ENCODE measurements around the gene RAPGEF2. TPM values are rescaled to one million over a fixed set of nuclear protein-coding genes. Genes with fewer than 3 reads are reported as not detected.
A peak's percentile ranks its signal among the peaks of the same experiment; 100 is the strongest.

Gene RAPGEF2
- total and polyA plus RNA-seq, 2 of the 8 experiments (the other 6 are each of a cell fraction or from before 2014, with no cell fraction given) = 24.4 to 48.6 TPM

GRCh38 chr4:159137176-159137575 lies 34.3 kb downstream of the RAPGEF2 start:
- peak; percentile 13 for FAIRE-seq

More at GRCh38 chr4:159137176-159137575, 34.3 kb downstream of the RAPGEF2 start:
- Histone ChIP-seq H2BK5ac (ENCODE audit: low read depth, low read length) (no peak overlapping the region), H3K9me3 (ENCODE audit: insufficient read depth in 2 of 2, low read depth in 1 of 2, low read length in 1 of 2) (no peaks in the 10 kb centered on the region), H3K18ac (ENCODE audit: extremely low read depth, low read length) (no peak overlapping the region), H3K27ac (ENCODE audit: low read depth, low read length) (no peak overlapping the region), H2BK20ac (ENCODE audit: low read length) (no peak overlapping the region), H3K14ac (ENCODE audit: insufficient read length) (no peak overlapping the region), H3K56ac (replicated peaks; ENCODE audit: insufficient read length, low read depth, low read length) (no peak overlapping the region), H3K9ac (replicated peaks in 1 of 4; ENCODE audit: extremely low read depth in 1 of 4, low read depth in 3 of 4, low read length in 3 of 4) (no peak overlapping the region), H3K79me1 (ENCODE audit: low read depth, low read length) (no peaks in the 10 kb centered on the region), H2AFZ (ENCODE audit: low read length) (no peak overlapping the region), H3K23ac (ENCODE audit: insufficient read length) (no peak overlapping the region), H3K4me2 (ENCODE audit: insufficient read depth in 1 of 2, low read depth in 2 of 2, low read length in 2 of 2) (no peak overlapping the region), H4K8ac (ENCODE audit: extremely low read depth, insufficient read depth, low read length) (no peak overlapping the region), H2BK120ac (replicated peaks; ENCODE audit: low read depth, low read length) (no peak overlapping the region), H3K79me2 (ENCODE audit: control insufficient read depth in 1 of 2, insufficient read depth in 2 of 2, low read length in 2 of 2) (peaks cover 3 to 95% of the 10 kb centered on the region in 2 experiments; a peak in 3 of 4 replicates), H2BK15ac (ENCODE audit: low read length) (no peak overlapping the region), H3K4me3 (ENCODE audit: extremely low read depth in 1 of 4, insufficient read depth in 2 of 4, low read depth in 3 of 4, low read length in 4 of 4) (no peak overlapping the region), H4K91ac (replicated peaks; ENCODE audit: insufficient read length, low read length) (no peak overlapping the region), H2AK5ac (ENCODE audit: low read depth, low read length) (no peak overlapping the region), H4K5ac (ENCODE audit: insufficient read length, low read depth, low read length) (no peak overlapping the region), H3K23me2 (ENCODE audit: low read depth, low read length) (no peaks in the 10 kb centered on the region), H3K36me3 (ENCODE audit: control insufficient read depth in 2 of 4, insufficient read depth in 4 of 4, low read length in 3 of 4) (no peaks in the 10 kb centered on the region), H3K4me1 (replicated peaks in 1 of 4; ENCODE audit: control insufficient read depth in 3 of 4, insufficient read depth in 4 of 4, low read length in 3 of 4) (peaks cover 0 to 9% (median 3%) of the 10 kb centered on the region in 4 experiments; a peak in 3 of 7 replicates), H3K27me3 (replicated peaks in 1 of 4; ENCODE audit: control insufficient read depth in 3 of 4, extremely low read depth in 1 of 4, insufficient read depth in 3 of 4, low read length in 3 of 4) (no peaks in the 10 kb centered on the region), H4K20me1 (replicated peaks in 1 of 2; ENCODE audit: control insufficient read depth in 1 of 2, insufficient read depth in 2 of 2, low read length in 2 of 2) (no peaks in the 10 kb centered on the region), H2BK12ac (ENCODE audit: low read depth, low read length) (no peak overlapping the region), H3K4ac (replicated peaks; ENCODE audit: insufficient read length, low read depth, low read length) (no peak overlapping the region)
- no peak for TF ChIP-seq CHD2 (IDR thresholded peaks at IDR 0.05; ENCODE audit: low read length)
- no peak for TF ChIP-seq BCL11A (IDR thresholded peaks at IDR 0.05; ENCODE audit: low read depth in 2 of 2, low read length in 2 of 2)
- no peak for TF ChIP-seq RXRA (IDR thresholded peaks at IDR 0.05; ENCODE audit: insufficient read depth, low read depth, low read length)
- TF ChIP-seq EGR1 (IDR thresholded peaks at IDR 0.05; ENCODE audit: borderline replicate concordance, low read depth, low read length) = no peak
- no peak for TF ChIP-seq TCF12 (IDR thresholded peaks at IDR 0.05; ENCODE audit: low read depth, low read length)
- TF ChIP-seq SIRT6 (IDR thresholded peaks at IDR 0.05; ENCODE audit: low read length) = no peak
- no peak for TF ChIP-seq ATF3 (IDR thresholded peaks at IDR 0.05; ENCODE audit: insufficient read depth, low read depth, low read length)
- no peak for TF ChIP-seq SIN3A (conservative IDR thresholded peaks at IDR 0.05 in 1 of 2, IDR thresholded peaks at IDR 0.05 in 1 of 2; ENCODE audit: low read depth in 1 of 2, low read length in 2 of 2)
- no peak for TF ChIP-seq HDAC2 (IDR thresholded peaks at IDR 0.05; ENCODE audit: borderline replicate concordance in 1 of 2, low read depth in 2 of 2, low read length in 2 of 2)
- no peak for DNase-seq (ENCODE audit: low read depth in 1 of 2, low spot score in 2 of 2)
- ChIA-PET POLR2A (ENCODE audit: partially characterized antibody) (no interaction called here), CTCF (ENCODE audit: partially characterized antibody) (interaction anchor here (0.8 to 0.9 kb wide), 2 partner anchors 9 to 55 kb away, joined by 3 read pairs; no protein-coding TSS in a partner anchor)

Measured in H1 (cell line).